GM12801 (cell line): ENCODE measurements around the gene MKRN1.

Source experiments
- CTCF ChIP-seq: IDR thresholded peaks from one replicate; pipeline ENCODE4 v1.5.1; 2011; ENCODE audit warnings: control low read depth; ENCODE audit not compliant: insufficient read length; ENCODE audit errors: extremely low read depth

The MKRN1 gene

GRCh38 chr7:140517546-140518369 lies 38.5 kb upstream of the MKRN1 start:
- TF ChIP-seq CTCF: no peak

- no peak for TF ChIP-seq CTCF
Measured at GRCh38 chr7:140512317-140513000, 33.2 kb upstream of the MKRN1 start.

GRCh38 chr7:140509789-140510188 lies 30.5 kb upstream of the MKRN1 start:
- TF ChIP-seq CTCF: no peak

- no peak for TF ChIP-seq CTCF
Measured at GRCh38 chr7:140506788-140507464, 27.6 kb upstream of the MKRN1 start.

- no peak for TF ChIP-seq CTCF
Measured at GRCh38 chr7:140501966-140502365, 22.7 kb upstream of the MKRN1 start.

GRCh38 chr7:140497241-140497769 lies 18.0 kb upstream of the MKRN1 start:
- TF ChIP-seq CTCF: no peak

GRCh38 chr7:140495514-140496097 lies 16.3 kb upstream of the MKRN1 start:
- TF ChIP-seq CTCF: no peak
